CD4-positive, alpha-beta memory T cell (primary cell): ENCODE results near the gene KLHL33. TPM values are rescaled to one million over a fixed set of nuclear protein-coding genes. Genes with fewer than 3 reads are reported as not detected.

Experiments used
- CTCF ChIA-PET: fragments of 350-600 bp; sonication (Branson Sonifier 250); formaldehyde crosslinking; loops from one replicate; lab custom pipeline; 2021; ENCODE audit warnings: inconsistent platforms; ENCODE audit not compliant: partially characterized antibody; lab: Charles Lee
- POLR2A ChIA-PET: fragments of 350-600 bp; sonication (Branson Sonifier 250); formaldehyde crosslinking; loops from one replicate; lab custom pipeline; 2021; ENCODE audit not compliant: partially characterized antibody; lab: Charles Lee
- DNase-seq, 5 donors: peaks; one replicate each; pipeline versions ENCODE4 v3.0.0 to v3.0.0-alpha.2; 2020 to 2022; ENCODE audit warnings: mixed read lengths in 1 of 5
- H3K27ac ChIP-seq: one replicate; pipeline ENCODE4 v1.7.0; 2013; ENCODE audit warnings: low read depth, low read length
- H3K27me3 ChIP-seq: 2 replicates; pipeline ENCODE4 v1.7.0; 2013; ENCODE audit warnings: mild to moderate bottlenecking, low read length, moderate library complexity; ENCODE audit not compliant: insufficient read depth
- H3K36me3 ChIP-seq: 2 replicates; pipeline ENCODE4 v1.7.0; 2013; ENCODE audit warnings: mild to moderate bottlenecking, low read length, moderate library complexity; ENCODE audit not compliant: insufficient read depth
- H3K4me1 ChIP-seq: 2 replicates; pipeline ENCODE4 v1.7.0; 2013; ENCODE audit warnings: mild to moderate bottlenecking, low read length, moderate library complexity; ENCODE audit not compliant: insufficient read depth
- H3K4me3 ChIP-seq, 2 donors: one replicate each; pipeline ENCODE4 v1.7.0; 2013; ENCODE audit warnings: low read length in 2 of 2, mild to moderate bottlenecking in 1 of 2
- H3K9me3 ChIP-seq, 2 donors: one replicate each; pipeline ENCODE4 v1.7.0; 2013; ENCODE audit warnings: low read length in 2 of 2, control low read depth in 1 of 2; ENCODE audit not compliant: control insufficient read depth in 1 of 2
- H3K27ac Mint-ChIP-seq, 7 donors: one replicate each; pipeline ENCODE4 v1.8.0; 2020 to 2021; ENCODE audit warnings: mixed read lengths in 7 of 7, mild to moderate bottlenecking in 6 of 7, inconsistent platforms in 3 of 7, moderate library complexity in 3 of 7
- H3K27me3 Mint-ChIP-seq, 2 donors: one replicate each; pipeline ENCODE4 v1.8.0; 2020 to 2021; ENCODE audit warnings: mixed read lengths in 2 of 2
- H3K36me3 Mint-ChIP-seq, 2 donors: one replicate each; pipeline ENCODE4 v1.8.0; 2020 to 2021; ENCODE audit warnings: mixed read lengths in 2 of 2, inconsistent platforms in 1 of 2, mild to moderate bottlenecking in 1 of 2
- H3K4me1 Mint-ChIP-seq, 4 donors: one replicate each; pipeline ENCODE4 v1.8.0; 2020 to 2021; ENCODE audit warnings: mixed read lengths in 4 of 4, mild to moderate bottlenecking in 1 of 4
- H3K4me3 Mint-ChIP-seq, 8 donors: one replicate each; pipeline ENCODE4 v1.8.0; 2020 to 2021; ENCODE audit warnings: mixed read lengths in 8 of 8, mild to moderate bottlenecking in 7 of 8, moderate library complexity in 6 of 8, inconsistent platforms in 3 of 8
- H3K9me3 Mint-ChIP-seq, 8 donors: one replicate each; pipeline ENCODE4 v1.8.0; 2020 to 2021; ENCODE audit warnings: mixed read lengths in 8 of 8, mild to moderate bottlenecking in 5 of 8, inconsistent platforms in 3 of 8, moderate library complexity in 1 of 8
- intact Hi-C: fragments of 100-400 bp; cut with micrococcal nuclease; formaldehyde crosslinking; loops from one replicate; pipeline ENCODE4 v1.15.1; 2023
- polyA plus RNA-seq, 2 donors: library from polyadenylated mRNA; unstranded; fragments of 300-500 nt; fragmentation: Illumina TruSeq; gene quantifications; one replicate each; pipeline ENCODE4 v1.2.3, GENCODE V29; 2021
- total RNA-seq, 2 experiments: library from RNA; stranded (reverse); gene quantifications; one replicate each; pipeline ENCODE4 v1.2.3, GENCODE V29; 2021

Gene KLHL33
- total and polyA plus RNA-seq, 4 experiments from 2014 or later: 0.14 to 0.15 TPM; not detected in 2

DNA sequence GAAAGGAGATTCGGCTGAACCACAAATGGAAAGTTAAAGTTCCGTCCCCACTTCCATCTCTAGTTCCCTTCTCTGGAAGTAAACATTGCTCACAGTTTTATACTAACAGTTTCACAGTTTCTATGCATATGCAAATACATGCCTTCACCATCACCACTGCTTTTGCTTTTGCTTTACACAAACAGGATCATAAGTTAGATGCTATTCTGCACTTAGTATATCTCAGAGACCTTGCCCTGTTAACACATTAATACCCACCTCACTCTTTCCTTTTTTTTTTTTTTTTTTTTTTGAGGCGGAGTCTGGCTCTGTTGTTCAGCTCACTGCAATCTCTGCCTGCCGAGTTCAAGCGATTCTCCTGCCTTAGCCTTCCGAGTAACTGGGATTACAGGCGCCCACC lies 23.6 kb downstream of the KLHL33 start:
- ChIA-PET CTCF (interaction anchor here (0.6 to 3.9 kb wide), 4 partner anchors 41 to 197 kb away, joined by 4 to 68 read pairs (median 28); no protein-coding TSS in a partner anchor), POLR2A (interaction anchor here (0.8 to 4.4 kb wide), 10 partner anchors 7 to 269 kb away, joined by 3 to 34 read pairs (median 8); partner anchors contain the start of genes APEX1, OSGEP, PARP2 and PIP4P1)
- peak overlapping the region; percentile 91 to 99 (median 96) for H3K27ac Mint-ChIP-seq
- H3K4me3 Mint-ChIP-seq: peak overlapping the region; percentile 92 to 100 (median 99)
- peaks cover 10% of the 10 kb centered on the region for H3K36me3 ChIP-seq
- intact Hi-C loops: no loop called here
- H3K36me3 Mint-ChIP-seq: peaks cover 9 to 23% of the 10 kb centered on the region in 2 donors
- peaks cover 38% of the 10 kb centered on the region for H3K4me1 ChIP-seq
- no peaks in the 10 kb centered on the region for H3K27me3 Mint-ChIP-seq
- H3K4me1 Mint-ChIP-seq: peaks cover 35 to 59% (median 42%) of the 10 kb centered on the region in 4 donors
- H3K9me3 ChIP-seq: no peaks in the 10 kb centered on the region
- DNase-seq: peak in 3 of 5 donors; percentile 33 to 44 (median 34)
- H3K4me3 ChIP-seq: peak overlapping the region in 1 of 2 donors; percentile 79
- H3K27ac ChIP-seq: peak overlapping the region; percentile 85
- no peaks in the 10 kb centered on the region for H3K9me3 Mint-ChIP-seq
- no peaks in the 10 kb centered on the region for H3K27me3 ChIP-seq

DNA sequence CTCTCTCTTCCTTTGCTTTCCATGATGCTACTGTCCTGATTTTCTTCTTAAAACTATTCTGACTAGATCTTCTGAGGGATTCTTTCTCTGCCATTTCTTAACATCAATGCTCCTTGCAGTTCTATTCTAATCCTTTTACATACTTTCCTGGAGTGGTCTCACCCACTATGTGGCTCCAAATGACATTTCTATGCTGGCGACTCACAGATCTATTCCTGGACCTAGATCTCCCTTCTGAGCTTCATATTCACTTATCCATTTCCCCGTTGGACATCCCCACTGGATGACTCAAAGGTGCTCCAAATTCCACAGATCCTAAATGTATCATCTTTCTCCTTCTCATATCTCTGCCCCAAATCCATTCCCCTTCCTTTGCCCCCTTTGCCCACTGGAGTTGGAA lies 26.7 kb downstream of the KLHL33 start:
- H3K36me3 ChIP-seq: peaks cover 31% of the 10 kb centered on the region
- peaks cover 43 to 63% (median 51%) of the 10 kb centered on the region in 4 donors for H3K4me1 Mint-ChIP-seq
- peak overlapping the region in 4 of 7 donors; percentile 1 to 72 (median 37) for H3K27ac Mint-ChIP-seq
- intact Hi-C loops: no loop called here
- no peak overlapping the region for H3K4me3 Mint-ChIP-seq
- peaks cover 32 to 52% of the 10 kb centered on the region in 2 donors for H3K36me3 Mint-ChIP-seq
- POLR2A ChIA-PET: no interaction called here
- H3K27ac ChIP-seq: no peak overlapping the region
- H3K4me3 ChIP-seq: no peak overlapping the region
- H3K9me3 ChIP-seq: no peaks in the 10 kb centered on the region
- H3K4me1 ChIP-seq: peaks cover 34% of the 10 kb centered on the region
- no peaks in the 10 kb centered on the region for H3K27me3 Mint-ChIP-seq
- DNase-seq: no peak
- no peaks in the 10 kb centered on the region for H3K27me3 ChIP-seq
- CTCF ChIA-PET: no interaction called here
- no peaks in the 10 kb centered on the region for H3K9me3 Mint-ChIP-seq

- H3K36me3 Mint-ChIP-seq: peaks cover 62 to 81% of the 10 kb centered on the region in 2 donors
These were observed 32.4 kb downstream of the KLHL33 start for GRCh38 chr14:20403521-20403920.

GRCh38 chr14:20400965-20401593 lies 34.9 kb downstream of the KLHL33 start:
- no peaks in the 10 kb centered on the region for H3K9me3 Mint-ChIP-seq
- no peaks in the 10 kb centered on the region for H3K4me1 ChIP-seq
- H3K9me3 ChIP-seq: no peaks in the 10 kb centered on the region
- H3K4me3 ChIP-seq: no peak overlapping the region
- H3K36me3 Mint-ChIP-seq: peaks cover 48 to 73% of the 10 kb centered on the region in 2 donors
- no peaks in the 10 kb centered on the region for H3K27me3 Mint-ChIP-seq
- H3K27ac Mint-ChIP-seq: peak overlapping the region in 5 of 7 donors; percentile 1 to 81 (median 77)
- intact Hi-C loops: no loop called here
- peaks cover 15 to 26% (median 22%) of the 10 kb centered on the region in 4 donors for H3K4me1 Mint-ChIP-seq
- peak overlapping the region in 1 of 8 donors; percentile 5 for H3K4me3 Mint-ChIP-seq
- H3K36me3 ChIP-seq: peaks cover 47% of the 10 kb centered on the region
- ChIA-PET POLR2A (interaction anchor here (1.1 kb wide), 1 partner anchor 13 kb away, joined by 4 read pairs; no protein-coding TSS in a partner anchor), CTCF (interaction anchor here (0.7 to 7.0 kb wide), 4 partner anchors 14 to 129 kb away, joined by 3 to 48 read pairs (median 4); partner anchors contain the start of gene TEP1)
- DNase-seq: no peak
- H3K27ac ChIP-seq: no peak overlapping the region
- no peaks in the 10 kb centered on the region for H3K27me3 ChIP-seq

More at GRCh38 chr14:20403521-20403920, 32.4 kb downstream of the KLHL33 start:
- H3K27me3 ChIP-seq: no peaks in the 10 kb centered on the region
- no peak overlapping the region for H3K4me3 ChIP-seq
- H3K27me3 Mint-ChIP-seq: no peaks in the 10 kb centered on the region
- intact Hi-C loops: no loop called here
- no peak overlapping the region for H3K27ac Mint-ChIP-seq
- H3K9me3 ChIP-seq: no peaks in the 10 kb centered on the region
- POLR2A ChIA-PET: interaction anchor here (1.0 kb wide), 1 partner anchor 60 kb away, joined by 3 read pairs; the partner anchor contains the start of gene PARP2
- H3K4me1 Mint-ChIP-seq: peaks cover 25 to 45% (median 35%) of the 10 kb centered on the region in 4 donors
- peaks cover 57% of the 10 kb centered on the region for H3K36me3 ChIP-seq
- no peak for DNase-seq
- H3K4me1 ChIP-seq: peaks cover 9% of the 10 kb centered on the region
- no peak overlapping the region for H3K4me3 Mint-ChIP-seq
- H3K27ac ChIP-seq: no peak overlapping the region
- no peaks in the 10 kb centered on the region for H3K9me3 Mint-ChIP-seq
- CTCF ChIA-PET: interaction anchor here (1.6 to 7.0 kb wide), 2 partner anchors 11 to 76 kb away, joined by 6 to 48 read pairs; partner anchors contain the start of gene TEP1

- Mint-ChIP-seq H3K4me1 (peaks cover 14 to 24% (median 20%) of the 10 kb centered on the region in 4 donors), H3K27ac (peak overlapping the region in 4 of 7 donors; percentile 1 to 81 (median 60))
These were observed 35.4 kb downstream of the KLHL33 start for GRCh38 chr14:20400589-20400964.

GRCh38 chr14:20397511-20397910 lies 38.5 kb downstream of the KLHL33 start:
- no peak for DNase-seq
- H3K4me3 ChIP-seq: no peak overlapping the region
- Mint-ChIP-seq H3K4me1 (peaks cover 10 to 16% (median 15%) of the 10 kb centered on the region in 4 donors), H3K9me3 (no peaks in the 10 kb centered on the region), H3K27ac (no peak overlapping the region), H3K4me3 (no peak overlapping the region), H3K27me3 (no peaks in the 10 kb centered on the region), H3K36me3 (peaks cover 45 to 63% of the 10 kb centered on the region in 2 donors)
- POLR2A ChIA-PET: interaction anchor here (1.0 to 2.0 kb wide), 2 partner anchors 10 to 16 kb away, joined by 3 to 5 read pairs; partner anchors contain the start of gene TEP1
- H3K9me3 ChIP-seq: no peaks in the 10 kb centered on the region
- no peak overlapping the region for H3K27ac ChIP-seq
- no peaks in the 10 kb centered on the region for H3K27me3 ChIP-seq
- H3K4me1 ChIP-seq: no peaks in the 10 kb centered on the region
- peaks cover 49% of the 10 kb centered on the region for H3K36me3 ChIP-seq
- CTCF ChIA-PET: interaction anchor here (1.9 kb wide), 1 partner anchor 18 kb away, joined by 7 read pairs; no protein-coding TSS in a partner anchor
- intact Hi-C loops: no loop called here

More at GRCh38 chr14:20400589-20400964, 35.4 kb downstream of the KLHL33 start:
- Histone ChIP-seq H3K4me1 (no peaks in the 10 kb centered on the region), H3K27ac (no peak overlapping the region), H3K27me3 (no peaks in the 10 kb centered on the region), H3K36me3 (peaks cover 47% of the 10 kb centered on the region), H3K9me3 (no peaks in the 10 kb centered on the region), H3K4me3 (no peak overlapping the region)
- no peaks in the 10 kb centered on the region for H3K27me3 Mint-ChIP-seq
- H3K36me3 Mint-ChIP-seq: peaks cover 53 to 75% of the 10 kb centered on the region in 2 donors
- no peaks in the 10 kb centered on the region for H3K9me3 Mint-ChIP-seq
- POLR2A ChIA-PET: no interaction called here
- DNase-seq: no peak
- intact Hi-C loops: no loop called here
- CTCF ChIA-PET: interaction anchor here (1.6 to 7.0 kb wide), 2 partner anchors 14 to 130 kb away, joined by 4 to 48 read pairs; partner anchors contain the start of gene TEP1
- no peak overlapping the region for H3K4me3 Mint-ChIP-seq

- CTCF ChIA-PET: interaction anchor here (3.3 kb wide), 1 partner anchor 24 kb away, joined by 10 read pairs; no protein-coding TSS in a partner anchor
- Histone ChIP-seq H3K36me3 (peaks cover 72% of the 10 kb centered on the region), H3K4me1 (no peaks in the 10 kb centered on the region), H3K27ac (no peak overlapping the region), H3K27me3 (no peaks in the 10 kb centered on the region), H3K4me3 (no peak overlapping the region), H3K9me3 (no peaks in the 10 kb centered on the region)
- Mint-ChIP-seq H3K4me3 (no peak overlapping the region), H3K9me3 (no peaks in the 10 kb centered on the region), H3K27me3 (no peaks in the 10 kb centered on the region), H3K36me3 (peaks cover 53 to 77% of the 10 kb centered on the region in 2 donors), H3K4me1 (no peaks in the 10 kb centered on the region), H3K27ac (no peak overlapping the region)
- intact Hi-C loops: no loop called here
- no peak for DNase-seq
- POLR2A ChIA-PET: interaction anchor here (2.0 kb wide), 1 partner anchor 48 kb away, joined by 8 read pairs; the partner anchor contains the start of gene PARP2
These were observed 44.5 kb downstream of the KLHL33 start for GRCh38 chr14:20391505-20391904.
